ENCODE results near the gene FSTL5.

Gene FSTL5

GRCh38 chr4:162011089-162011488, 152.7 kb downstream of the FSTL5 start:
- H3K27ac Mint-ChIP-seq, result no peak overlapping the region
- H3K4me1 Mint-ChIP-seq, result no peaks in the 10 kb centered on the region
- no peaks in the 10 kb centered on the region for H3K36me3 Mint-ChIP-seq (ENCODE audit: low read depth)
- no peak for TF ChIP-seq CTCF (IDR thresholded peaks at IDR 0.05)
- H3K4me3 Mint-ChIP-seq, result no peak overlapping the region
- no peaks in the 10 kb centered on the region for H3K27me3 Mint-ChIP-seq (ENCODE audit: low read depth, poor library complexity)
- H3K9me3 Mint-ChIP-seq, result no peaks in the 10 kb centered on the region
- no peak for DNase-seq

GRCh38 chr4:162010362-162010761, 153.4 kb downstream of the FSTL5 start:
- H3K4me3 Mint-ChIP-seq, result no peak overlapping the region
- no peak overlapping the region for H3K27ac Mint-ChIP-seq
- no peaks in the 10 kb centered on the region for H3K36me3 Mint-ChIP-seq (ENCODE audit: low read depth)
- no peaks in the 10 kb centered on the region for H3K9me3 Mint-ChIP-seq
- H3K4me1 Mint-ChIP-seq, result no peaks in the 10 kb centered on the region
- no peak for TF ChIP-seq CTCF (IDR thresholded peaks at IDR 0.05)
- DNase-seq, result no peak
- H3K27me3 Mint-ChIP-seq (ENCODE audit: low read depth, poor library complexity), result no peaks in the 10 kb centered on the region

- TF ChIP-seq CTCF (IDR thresholded peaks at IDR 0.05), result no peak
- H3K9me3 Mint-ChIP-seq, result no peaks in the 10 kb centered on the region
- H3K36me3 Mint-ChIP-seq (ENCODE audit: low read depth), result no peaks in the 10 kb centered on the region
- no peak for DNase-seq
- H3K4me1 Mint-ChIP-seq, result no peaks in the 10 kb centered on the region
- no peak overlapping the region for H3K4me3 Mint-ChIP-seq
- H3K27me3 Mint-ChIP-seq (ENCODE audit: low read depth, poor library complexity), result no peaks in the 10 kb centered on the region
- H3K27ac Mint-ChIP-seq, result no peak overlapping the region
Observed at GRCh38 chr4:161992317-161992716, 171.5 kb downstream of the FSTL5 start.

- Mint-ChIP-seq H3K27ac (no peak overlapping the region), H3K4me1 (no peaks in the 10 kb centered on the region), H3K9me3 (no peaks in the 10 kb centered on the region), H3K27me3 (ENCODE audit: low read depth, poor library complexity) (no peaks in the 10 kb centered on the region), H3K36me3 (ENCODE audit: low read depth) (no peaks in the 10 kb centered on the region), H3K4me3 (no peak overlapping the region)
- no peak for TF ChIP-seq CTCF (IDR thresholded peaks at IDR 0.05)
- DNase-seq, result no peak
Observed at GRCh38 chr4:161991811-161992210, 172.0 kb downstream of the FSTL5 start.

GRCh38 chr4:161990721-161991120, 173.1 kb downstream of the FSTL5 start:
- TF ChIP-seq CTCF (IDR thresholded peaks at IDR 0.05), result no peak
- H3K9me3 Mint-ChIP-seq, result no peaks in the 10 kb centered on the region
- H3K36me3 Mint-ChIP-seq (ENCODE audit: low read depth), result no peaks in the 10 kb centered on the region
- no peak overlapping the region for H3K27ac Mint-ChIP-seq
- no peaks in the 10 kb centered on the region for H3K4me1 Mint-ChIP-seq
- no peaks in the 10 kb centered on the region for H3K27me3 Mint-ChIP-seq (ENCODE audit: low read depth, poor library complexity)
- DNase-seq, result no peak
- no peak overlapping the region for H3K4me3 Mint-ChIP-seq

- DNase-seq, result no peak
- Mint-ChIP-seq H3K9me3 (no peaks in the 10 kb centered on the region), H3K27ac (no peak overlapping the region), H3K4me1 (no peaks in the 10 kb centered on the region), H3K4me3 (no peak overlapping the region), H3K36me3 (ENCODE audit: low read depth) (no peaks in the 10 kb centered on the region), H3K27me3 (ENCODE audit: low read depth, poor library complexity) (no peaks in the 10 kb centered on the region)
- TF ChIP-seq CTCF (IDR thresholded peaks at IDR 0.05), result no peak
Observed at GRCh38 chr4:161988946-161989345, 174.9 kb downstream of the FSTL5 start.
